Jurkat, Clone E6-1 (cell line): ENCODE results near the gene TAF4.

Experiments
- DNase-seq: peaks from one replicate; pipeline ENCODE4 v3.0.0-alpha.2; 2011; ENCODE audit warnings: low read depth, low spot score
- H3K4me3 ChIP-seq: 2 replicates; pipeline ENCODE4 v1.5.1; 2011; ENCODE audit warnings: mild to moderate bottlenecking, low read length, control low read depth, moderate library complexity

TAF4 gene

GRCh38 chr20:61931476-61932198 lies 134.0 kb downstream of the TAF4 start:
- no peak for DNase-seq
- H3K4me3 ChIP-seq: peak overlapping the region; percentile 23; the same call in 1 of the 2 replicates

DNA sequence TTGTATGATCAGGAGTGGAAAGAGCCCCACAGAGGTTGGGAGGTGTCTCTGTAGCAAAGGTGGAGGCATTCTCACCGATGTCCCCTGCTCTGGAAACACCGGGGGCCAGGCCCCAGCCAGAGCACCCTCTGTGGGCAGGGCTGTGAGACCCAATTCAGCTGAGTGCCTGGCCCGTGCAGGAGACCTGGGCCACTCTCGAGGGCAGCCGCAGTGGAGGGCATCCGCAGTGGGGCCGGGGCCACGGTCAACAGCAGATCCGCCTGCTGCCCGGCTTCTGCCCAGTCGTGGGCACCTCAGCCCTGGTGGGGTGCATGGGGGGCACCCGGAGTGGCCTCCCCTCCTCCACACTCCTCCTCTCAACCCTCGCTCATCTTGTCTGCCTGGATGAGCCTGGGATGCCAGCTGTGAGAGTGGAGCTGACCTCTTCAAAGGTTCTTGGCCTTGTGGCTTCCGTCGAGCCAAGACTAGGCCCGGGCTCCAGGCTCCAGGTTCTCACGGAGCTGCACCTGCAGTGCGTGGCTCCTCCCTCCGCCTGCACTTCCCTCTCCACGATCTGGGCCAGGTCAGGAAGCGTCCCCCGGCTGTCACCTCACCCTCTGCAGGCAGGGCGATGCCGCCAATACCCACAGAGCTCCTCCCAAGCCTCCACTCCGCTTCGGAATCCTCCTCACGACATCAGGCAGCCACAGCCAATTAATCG lies 134.8 kb downstream of the TAF4 start:
- peak; percentile 92 for DNase-seq
- H3K4me3 ChIP-seq: peak overlapping the region; percentile 23; the same call in 1 of the 2 replicates

GRCh38 chr20:61929971-61930666 lies 135.6 kb downstream of the TAF4 start:
- DNase-seq: no peak
- H3K4me3 ChIP-seq: no peak overlapping the region

- no peak for DNase-seq
- H3K4me3 ChIP-seq: no peak overlapping the region
These were observed 136.1 kb downstream of the TAF4 start for GRCh38 chr20:61929561-61929960.

GRCh38 chr20:61927826-61928541 lies 137.7 kb downstream of the TAF4 start:
- no peak for DNase-seq
- no peak overlapping the region for H3K4me3 ChIP-seq

- no peak overlapping the region for H3K4me3 ChIP-seq
- no peak for DNase-seq
These were observed 138.4 kb downstream of the TAF4 start for GRCh38 chr20:61927193-61927825.

- DNase-seq: no peak
- no peak overlapping the region for H3K4me3 ChIP-seq
These were observed 138.9 kb downstream of the TAF4 start for GRCh38 chr20:61926796-61927192.

DNA sequence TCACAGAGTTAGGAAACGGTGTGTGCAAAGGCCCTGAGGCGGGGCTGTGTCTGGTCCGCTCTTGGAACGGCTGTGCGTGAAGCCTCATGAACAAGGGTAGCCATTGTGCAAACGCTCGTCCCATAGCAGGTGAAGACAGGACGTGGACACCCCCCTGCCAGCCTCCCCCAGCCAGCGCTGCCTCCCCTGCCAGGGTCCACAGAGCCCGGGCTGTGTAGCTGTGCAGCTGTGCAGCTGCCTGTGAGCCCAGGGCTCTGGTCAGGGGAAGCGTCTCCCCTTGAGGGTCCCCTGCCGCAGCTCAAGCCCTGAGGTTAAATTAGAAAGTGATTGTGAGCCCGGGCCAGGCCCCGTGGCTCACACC lies 139.4 kb downstream of the TAF4 start:
- no peak for DNase-seq
- H3K4me3 ChIP-seq: no peak overlapping the region

DNA sequence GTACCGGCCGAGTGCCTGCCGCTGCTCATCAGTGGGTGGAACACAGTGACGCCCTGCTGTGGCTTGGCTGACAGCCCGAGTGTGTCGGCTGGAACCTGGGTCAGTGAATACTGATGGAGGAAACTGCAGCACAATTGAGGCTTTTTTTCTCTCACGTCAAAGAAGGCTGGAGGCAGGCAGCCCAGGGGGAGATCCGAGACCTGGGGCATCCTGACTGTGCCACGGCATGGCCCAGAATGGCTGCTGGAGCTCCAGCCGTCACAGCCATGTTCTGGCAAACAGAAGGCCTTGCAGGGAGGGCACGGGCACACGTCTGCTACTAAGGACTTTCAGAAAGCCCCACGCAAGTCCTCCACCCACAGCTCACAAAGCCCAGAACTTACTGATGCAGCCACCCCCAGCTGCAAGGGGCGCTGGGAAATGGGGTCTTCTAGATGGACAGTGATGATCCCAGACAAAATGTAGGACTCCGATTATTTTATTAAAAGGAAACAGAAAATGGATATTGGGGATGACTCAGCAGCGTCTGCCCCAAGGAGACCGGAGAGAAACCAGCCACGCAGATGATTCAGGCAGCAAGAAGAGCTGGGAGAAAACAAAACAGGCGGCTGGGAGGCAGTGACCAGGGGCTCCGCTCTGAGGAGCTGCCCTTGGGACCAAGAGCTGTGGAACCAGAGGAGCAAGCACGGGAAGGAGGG lies 140.0 kb downstream of the TAF4 start:
- no peak overlapping the region for H3K4me3 ChIP-seq
- no peak for DNase-seq

DNA sequence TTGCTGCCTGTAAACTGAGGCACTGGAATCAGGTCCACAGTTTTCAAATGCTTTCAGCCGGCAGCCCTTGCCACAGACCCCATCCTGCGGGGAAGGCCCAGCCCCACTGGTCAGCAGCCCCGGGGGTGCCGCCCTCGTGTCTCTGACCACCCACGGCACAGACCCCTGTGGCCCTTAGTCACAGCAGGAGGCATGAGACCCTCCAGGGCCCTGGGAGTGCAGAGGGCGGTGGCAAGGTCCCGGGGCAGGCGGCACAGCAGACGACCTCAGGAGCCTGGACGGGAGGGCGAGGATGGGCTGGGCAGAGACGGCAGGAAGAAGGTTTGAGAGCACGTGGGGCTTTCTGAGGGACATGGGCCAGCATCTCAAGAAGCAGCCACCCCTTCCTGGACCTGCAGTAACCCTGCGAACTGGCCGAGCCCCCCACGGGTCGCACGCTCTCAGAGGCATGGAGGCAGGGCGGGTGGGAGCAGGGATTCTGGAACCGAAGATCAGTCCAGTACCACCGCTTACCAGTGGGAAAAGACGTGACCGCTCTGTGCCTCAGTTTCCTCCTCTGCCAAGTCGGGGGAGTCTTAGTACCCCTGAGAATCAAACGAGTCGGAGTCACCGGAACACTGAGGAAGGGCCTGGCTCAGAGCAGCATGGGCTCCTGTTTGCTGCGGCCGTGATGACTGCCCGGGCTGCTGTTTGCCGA lies 140.7 kb downstream of the TAF4 start:
- H3K4me3 ChIP-seq: no peak overlapping the region
- DNase-seq: no peak
